A673 (cell line): ENCODE data around the gene EXOC2.

ENCODE experiments used
- CTCF ChIP-seq: fragments of 300-800, 200-600 bp; sonication (generic); conservative IDR thresholded peaks from 2 replicates; pipeline ENCODE4 v1.5.1; 2017; ENCODE audit warnings: low read depth, mild to moderate bottlenecking, antibody characterized with exemption, low read length, moderate library complexity, mixed read lengths
- EZH2 ChIP-seq: fragments of 200-600 bp; sonication (generic); IDR thresholded peaks from 2 replicates; pipeline ENCODE4 v1.6.1; 2017; ENCODE audit warnings: borderline replicate concordance, low read depth, mild to moderate bottlenecking, mixed read lengths, antibody characterized with exemption, low read length; ENCODE audit not compliant: poor library complexity, severe bottlenecking

- 0 out of 2 replicates have a peak, but pooled peaks have one; percentile 26 for TF ChIP-seq CTCF
- no peak for TF ChIP-seq EZH2
Observed at GRCh38 chr6:551405-551804, 141.5 kb downstream of the EXOC2 start.
